22Rv1 (cell line): ENCODE data around the gene INSC.
A peak's percentile ranks its signal among the peaks of the same experiment; 100 is the strongest.

Experiments
- ZFX ChIP-seq: fragments of 450-650 bp; IDR thresholded peaks from 2 replicates; pipeline ENCODE4 v1.6.1; 2017; ENCODE audit warnings: antibody characterized with exemption, borderline replicate concordance
- TF ChIP-seq, protein P1 (sequence below): fragments of 450-650 bp; IDR thresholded peaks from 2 replicates; pipeline ENCODE4 v1.5.1; 2017; ENCODE audit warnings: mild to moderate bottlenecking

GRCh38 chr11:15192005-15192556 lies 77.4 kb downstream of the INSC start:
- TF ChIP-seq, protein P1, sequence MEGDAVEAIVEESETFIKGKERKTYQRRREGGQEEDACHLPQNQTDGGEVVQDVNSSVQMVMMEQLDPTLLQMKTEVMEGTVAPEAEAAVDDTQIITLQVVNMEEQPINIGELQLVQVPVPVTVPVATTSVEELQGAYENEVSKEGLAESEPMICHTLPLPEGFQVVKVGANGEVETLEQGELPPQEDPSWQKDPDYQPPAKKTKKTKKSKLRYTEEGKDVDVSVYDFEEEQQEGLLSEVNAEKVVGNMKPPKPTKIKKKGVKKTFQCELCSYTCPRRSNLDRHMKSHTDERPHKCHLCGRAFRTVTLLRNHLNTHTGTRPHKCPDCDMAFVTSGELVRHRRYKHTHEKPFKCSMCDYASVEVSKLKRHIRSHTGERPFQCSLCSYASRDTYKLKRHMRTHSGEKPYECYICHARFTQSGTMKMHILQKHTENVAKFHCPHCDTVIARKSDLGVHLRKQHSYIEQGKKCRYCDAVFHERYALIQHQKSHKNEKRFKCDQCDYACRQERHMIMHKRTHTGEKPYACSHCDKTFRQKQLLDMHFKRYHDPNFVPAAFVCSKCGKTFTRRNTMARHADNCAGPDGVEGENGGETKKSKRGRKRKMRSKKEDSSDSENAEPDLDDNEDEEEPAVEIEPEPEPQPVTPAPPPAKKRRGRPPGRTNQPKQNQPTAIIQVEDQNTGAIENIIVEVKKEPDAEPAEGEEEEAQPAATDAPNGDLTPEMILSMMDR: 0 out of 2 replicates have a peak, but pooled peaks have one; percentile 9
- no peak for TF ChIP-seq ZFX
